Prostate gland (tissue), 2 donors: ENCODE results near the gene SPIN1.

ENCODE experiments used
- CTCF ChIP-seq, 4 experiments: fragments of 200-600 bp in 2 of 4; fragments of 450-650 bp in 2 of 4; sonication (generic) in 2 of 4; IDR thresholded peaks; 1 replicate in 3 of 4; 2 replicates in 1 of 4; pipeline ENCODE4 v1.5.1; 2016 to 2019; ENCODE audit warnings: antibody characterized with exemption in 4 of 4, mild to moderate bottlenecking in 2 of 4, moderate library complexity in 2 of 4
- POLR2A ChIP-seq: fragments of 450-650 bp; IDR thresholded peaks from one replicate; pipeline ENCODE4 v1.6.1; 2016; ENCODE audit warnings: antibody characterized with exemption, mild to moderate bottlenecking
- POLR2AphosphoS5 ChIP-seq: sonication (generic); formaldehyde crosslinking; IDR thresholded peaks from one replicate; pipeline ENCODE4 v1.6.1; 2017; ENCODE audit warnings: antibody characterized with exemption

- TF ChIP-seq CTCF (IDR thresholded peaks at IDR 0.05) (no peak), POLR2A (no peak), POLR2AphosphoS5 (no peak)
These were observed 110.6 kb downstream of the SPIN1 start for GRCh38 chr9:88498880-88499279.
